ENCODE results near the gene BICC1.

Gene BICC1

GRCh38 chr10:58796242-58796641, 283.6 kb downstream of the BICC1 start:
- no peak for FAIRE-seq

- no peak for FAIRE-seq
Observed at GRCh38 chr10:58796824-58797223, 284.2 kb downstream of the BICC1 start.

GRCh38 chr10:58797356-58797755, 284.7 kb downstream of the BICC1 start:
- FAIRE-seq, result no peak

- no peak for FAIRE-seq
Observed at GRCh38 chr10:58802047-58802446, 289.4 kb downstream of the BICC1 start.

- no peak for FAIRE-seq
Observed at GRCh38 chr10:58806323-58806722, 293.7 kb downstream of the BICC1 start.

- no peak for FAIRE-seq
Observed at GRCh38 chr10:58806970-58807628, 294.4 kb downstream of the BICC1 start.

GRCh38 chr10:58807629-58808022, 295.0 kb downstream of the BICC1 start:
- FAIRE-seq, result no peak

- FAIRE-seq, result no peak
Observed at GRCh38 chr10:58810751-58811150, 298.1 kb downstream of the BICC1 start.

- FAIRE-seq, result no peak
Observed at GRCh38 chr10:58813573-58813972, 300.9 kb downstream of the BICC1 start.

- no peak for FAIRE-seq
Observed at GRCh38 chr10:58817201-58817846, 304.7 kb downstream of the BICC1 start.

- FAIRE-seq, result no peak
Observed at GRCh38 chr10:58818900-58819299, 306.2 kb downstream of the BICC1 start.

- no peak for FAIRE-seq
Observed at GRCh38 chr10:58820386-58820785, 307.7 kb downstream of the BICC1 start.

- FAIRE-seq, result no peak
Observed at GRCh38 chr10:58820861-58821751, 308.4 kb downstream of the BICC1 start.

GRCh38 chr10:58821752-58822056, 309.0 kb downstream of the BICC1 start:
- no peak for FAIRE-seq

GRCh38 chr10:58823983-58824382, 311.3 kb downstream of the BICC1 start:
- no peak for FAIRE-seq

GRCh38 chr10:58824396-58824795, 311.7 kb downstream of the BICC1 start:
- FAIRE-seq, result no peak

- no peak for FAIRE-seq
Observed at GRCh38 chr10:58826694-58827093, 314.0 kb downstream of the BICC1 start.

- FAIRE-seq, result no peak
Observed at GRCh38 chr10:58827381-58827780, 314.7 kb downstream of the BICC1 start.

GRCh38 chr10:58829839-58830238, 317.2 kb downstream of the BICC1 start:
- FAIRE-seq, result no peak

GRCh38 chr10:58830697-58831096, 318.0 kb downstream of the BICC1 start:
- FAIRE-seq, result no peak

GRCh38 chr10:58833771-58834561, 321.3 kb downstream of the BICC1 start:
- FAIRE-seq, result no peak

GRCh38 chr10:58836176-58836700, 323.6 kb downstream of the BICC1 start:
- FAIRE-seq, result no peak

All from G401.6 (cell line).